Loucy (cell line): ENCODE data around the gene PHF21B.

Source experiments
- H2AFZ ChIP-seq: fragments of 200-600 bp; sonication (generic); 2 replicates; pipeline ENCODE4 v1.6.0; 2016; ENCODE audit warnings: antibody characterized with exemption, mild to moderate bottlenecking, low read length, moderate library complexity
- H3F3A ChIP-seq: fragments of 200-600 bp; 2 replicates; pipeline ENCODE4 v1.6.0; 2016; ENCODE audit warnings: antibody characterized with exemption, low read depth, mild to moderate bottlenecking
- H3K27me3 ChIP-seq: fragments of 200-600 bp; sonication (generic); 2 replicates; pipeline ENCODE4 v1.6.1; 2014; ENCODE audit warnings: low read length, mild to moderate bottlenecking; ENCODE audit not compliant: insufficient read depth, poor library complexity, severe bottlenecking
- H3K36me3 ChIP-seq: fragments of 200-600 bp; sonication (generic); 2 replicates; pipeline ENCODE4 v1.6.1; 2016; ENCODE audit warnings: low read length; ENCODE audit not compliant: insufficient read depth
- H3K4me1 ChIP-seq: fragments of 200-600 bp; sonication (generic); 2 replicates; pipeline ENCODE4 v1.5.1; 2014; ENCODE audit warnings: low read length, mild to moderate bottlenecking; ENCODE audit not compliant: insufficient read depth, poor library complexity, severe bottlenecking
- H3K4me2 ChIP-seq: fragments of 200-600 bp; sonication (generic); 2 replicates; pipeline ENCODE4 v1.6.0; 2014; ENCODE audit warnings: antibody characterized with exemption, low read length, low read depth, mild to moderate bottlenecking; ENCODE audit not compliant: poor library complexity, severe bottlenecking
- H3K4me3 ChIP-seq: fragments of 200-600 bp; sonication (generic); 2 replicates; pipeline ENCODE4 v1.5.1; 2014; ENCODE audit warnings: low read length, mild to moderate bottlenecking, mixed read lengths; ENCODE audit not compliant: poor library complexity, severe bottlenecking
- H3K79me2 ChIP-seq: fragments of 200-600 bp; sonication (generic); 2 replicates; pipeline ENCODE4 v1.6.1; 2014; ENCODE audit warnings: low read length; ENCODE audit not compliant: insufficient read depth
- H3K9ac ChIP-seq: fragments of 200-600 bp; sonication (generic); 2 replicates; pipeline ENCODE4 v1.6.0; 2014; ENCODE audit warnings: mild to moderate bottlenecking, low read depth, low read length, moderate library complexity; ENCODE audit not compliant: poor library complexity, severe bottlenecking
- H3K9me2 ChIP-seq: fragments of 200-600 bp; sonication (generic); replicated peaks from 2 replicates; pipeline ENCODE4 v1.6.1; 2016; ENCODE audit warnings: low read depth, low read length, mixed read lengths
- H3K9me3 ChIP-seq: fragments of 200-600 bp; sonication (generic); 2 replicates; pipeline ENCODE4 v1.6.1; 2014; ENCODE audit warnings: mild to moderate bottlenecking, antibody characterized with exemption, low read length, low read depth; ENCODE audit not compliant: insufficient read depth
- H4K20me1 ChIP-seq: fragments of 200-600 bp; sonication (generic); 2 replicates; pipeline ENCODE4 v1.6.0; 2014; ENCODE audit warnings: antibody characterized with exemption, low read length, mild to moderate bottlenecking; ENCODE audit not compliant: insufficient read depth, poor library complexity, severe bottlenecking
- CTCF ChIP-seq: fragments of 200-600 bp; sonication (generic); conservative IDR thresholded peaks from 2 replicates; pipeline ENCODE4 v1.5.1; 2014; ENCODE audit warnings: mild to moderate bottlenecking, antibody characterized with exemption, low read length
- EZH2phosphoT487 ChIP-seq: fragments of 200-600 bp; IDR thresholded peaks from 2 replicates; pipeline ENCODE4 v1.6.1; 2018; ENCODE audit warnings: antibody characterized with exemption, mild to moderate bottlenecking, moderate library complexity, borderline replicate concordance

Gene PHF21B

GRCh38 chr22:44913198-44913983 lies 96.4 kb downstream of the PHF21B start:
- Histone ChIP-seq H3F3A (no peaks in the 10 kb centered on the region), H3K9me3 (no peaks in the 10 kb centered on the region), H2AFZ (no peak overlapping the region), H3K79me2 (no peaks in the 10 kb centered on the region), H3K27me3 (no peaks in the 10 kb centered on the region), H3K4me1 (no peaks in the 10 kb centered on the region), H4K20me1 (no peaks in the 10 kb centered on the region), H3K36me3 (no peaks in the 10 kb centered on the region), H3K4me2 (no peak overlapping the region), H3K4me3 (no peak overlapping the region), H3K9ac (no peak overlapping the region), H3K9me2 (no peaks in the 10 kb centered on the region)
- TF ChIP-seq EZH2phosphoT487 (no peak), CTCF (no peak)

GRCh38 chr22:44909241-44909640 lies 100.6 kb downstream of the PHF21B start:
- H3K9me2 ChIP-seq = no peaks in the 10 kb centered on the region
- H3K9ac ChIP-seq = no peak overlapping the region
- no peaks in the 10 kb centered on the region for H3K79me2 ChIP-seq
- H3K4me2 ChIP-seq = no peak overlapping the region
- H3K4me3 ChIP-seq = no peak overlapping the region
- H3K27me3 ChIP-seq = no peaks in the 10 kb centered on the region
- no peaks in the 10 kb centered on the region for H3F3A ChIP-seq
- H3K4me1 ChIP-seq = no peaks in the 10 kb centered on the region
- H3K9me3 ChIP-seq = no peaks in the 10 kb centered on the region
- H3K36me3 ChIP-seq = no peaks in the 10 kb centered on the region
- no peaks in the 10 kb centered on the region for H4K20me1 ChIP-seq
- TF ChIP-seq CTCF = no peak
- no peak for TF ChIP-seq EZH2phosphoT487
- no peak overlapping the region for H2AFZ ChIP-seq

- Histone ChIP-seq H3K4me1 (no peaks in the 10 kb centered on the region), H3K27me3 (no peaks in the 10 kb centered on the region), H3K4me2 (no peak overlapping the region), H3K9me3 (no peaks in the 10 kb centered on the region), H3K36me3 (no peaks in the 10 kb centered on the region), H3K9ac (no peak overlapping the region), H2AFZ (no peak overlapping the region), H3K4me3 (no peak overlapping the region), H3F3A (no peaks in the 10 kb centered on the region), H4K20me1 (no peaks in the 10 kb centered on the region), H3K79me2 (no peaks in the 10 kb centered on the region), H3K9me2 (no peaks in the 10 kb centered on the region)
- TF ChIP-seq CTCF = no peak
- no peak for TF ChIP-seq EZH2phosphoT487
These were observed 101.8 kb downstream of the PHF21B start for GRCh38 chr22:44907765-44908737.
